Measurements from ENCODE around the gene HGS.

HGS gene

GRCh38 chr17:81652906-81653771, 30.7 kb upstream of the HGS start:
- no peak for TF ChIP-seq CTCF (IDR thresholded peaks at IDR 0.05; ENCODE audit: low read depth, low read length)
- Histone ChIP-seq H3K4me3 (ENCODE audit: low read depth, low read length) (no peak overlapping the region), H3K4me1 (peaks cover 6% of the 10 kb centered on the region; the same call in 1 of the 2 replicates), H3K9me3 (no peaks in the 10 kb centered on the region), H3K27me3 (peaks cover 12% of the 10 kb centered on the region), H3K36me3 (no peaks in the 10 kb centered on the region)
- DNase-seq, result no peak

GRCh38 chr17:81655378-81656117, 28.3 kb upstream of the HGS start:
- TF ChIP-seq CTCF (IDR thresholded peaks at IDR 0.05; ENCODE audit: low read depth, low read length), result no peak
- H3K9me3 ChIP-seq, result no peaks in the 10 kb centered on the region
- H3K36me3 ChIP-seq, result no peaks in the 10 kb centered on the region
- DNase-seq, result no peak
- H3K4me3 ChIP-seq (ENCODE audit: low read depth, low read length), result no peak overlapping the region
- no peaks in the 10 kb centered on the region for H3K27me3 ChIP-seq
- peaks cover 6% of the 10 kb centered on the region; the same call in 1 of the 2 replicates for H3K4me1 ChIP-seq

- Histone ChIP-seq H3K4me3 (ENCODE audit: low read depth, low read length) (no peak within 1 kb of the TSS), H3K36me3 (no peaks in the 10 kb centered on the region), H3K9me3 (no peaks in the 10 kb centered on the region), H3K27me3 (no peaks in the 10 kb centered on the region), H3K4me1 (peaks cover 6% of the 10 kb centered on the region; the same call in 1 of the 2 replicates)
- DNase-seq, result no peak
- no peak for TF ChIP-seq CTCF (IDR thresholded peaks at IDR 0.05; ENCODE audit: low read depth, low read length)
These were observed 27.6 kb upstream of the HGS start, which contains the start of gene PDE6G for GRCh38 chr17:81656118-81656743. PDE6G (minus strand) TSS chr17:81656542; CDS start chr17:81653305, 3,237 bp downstream.

- DNase-seq, result no peak
- peaks cover 2% of the 10 kb centered on the region; the same call in 1 of the 2 replicates for H3K4me1 ChIP-seq
- TF ChIP-seq CTCF (IDR thresholded peaks at IDR 0.05; ENCODE audit: low read depth, low read length), result no peak
- no peaks in the 10 kb centered on the region for H3K9me3 ChIP-seq
- no peak overlapping the region for H3K4me3 ChIP-seq (ENCODE audit: low read depth, low read length)
- H3K27me3 ChIP-seq, result no peaks in the 10 kb centered on the region
- H3K36me3 ChIP-seq, result no peaks in the 10 kb centered on the region
These were observed 27.0 kb upstream of the HGS start for GRCh38 chr17:81656835-81657234.

GRCh38 chr17:81659038-81659437, 24.8 kb upstream of the HGS start:
- no peaks in the 10 kb centered on the region for H3K4me1 ChIP-seq
- H3K9me3 ChIP-seq, result no peaks in the 10 kb centered on the region
- TF ChIP-seq CTCF (IDR thresholded peaks at IDR 0.05; ENCODE audit: low read depth, low read length), result no peak
- no peak for DNase-seq
- H3K27me3 ChIP-seq, result no peaks in the 10 kb centered on the region
- no peak overlapping the region for H3K4me3 ChIP-seq (ENCODE audit: low read depth, low read length)
- no peaks in the 10 kb centered on the region for H3K36me3 ChIP-seq
